ENCODE data around the gene MYO1B.

MYO1B gene

GRCh38 chr2:191247381-191248057, 2.3 kb downstream of the MYO1B start:
- DNase-seq (ENCODE audit: extremely low read depth, low read depth): peak; percentile 81
- TF ChIP-seq CTCF (IDR thresholded peaks at IDR 0.05; ENCODE audit: low read depth, low read length): no peak

GRCh38 chr2:191249156-191249813, 4.1 kb downstream of the MYO1B start:
- no peak for TF ChIP-seq CTCF (IDR thresholded peaks at IDR 0.05; ENCODE audit: low read depth, low read length)

GRCh38 chr2:191250400-191250799, 5.2 kb downstream of the MYO1B start:
- DNase-seq (ENCODE audit: extremely low read depth, low read depth): no peak
- no peak for TF ChIP-seq CTCF (IDR thresholded peaks at IDR 0.05; ENCODE audit: low read depth, low read length)

More at GRCh38 chr2:191249156-191249813, 4.1 kb downstream of the MYO1B start:
- DNase-seq (ENCODE audit: extremely low read depth, low read depth): no peak

- no peak for DNase-seq (ENCODE audit: extremely low read depth, low read depth)
- TF ChIP-seq CTCF (IDR thresholded peaks at IDR 0.05; ENCODE audit: low read depth, low read length): no peak
These were observed 5.8 kb downstream of the MYO1B start for GRCh38 chr2:191250986-191251385.

- no peak for DNase-seq (ENCODE audit: extremely low read depth, low read depth)
- TF ChIP-seq CTCF (IDR thresholded peaks at IDR 0.05; ENCODE audit: low read depth, low read length): no peak
These were observed 7.5 kb downstream of the MYO1B start for GRCh38 chr2:191252699-191253098.

- DNase-seq (ENCODE audit: extremely low read depth, low read depth): no peak
- no peak for TF ChIP-seq CTCF (IDR thresholded peaks at IDR 0.05; ENCODE audit: low read depth, low read length)
These were observed 8.3 kb downstream of the MYO1B start for GRCh38 chr2:191253476-191253875.

- no peak for DNase-seq (ENCODE audit: extremely low read depth, low read depth)
- no peak for TF ChIP-seq CTCF (IDR thresholded peaks at IDR 0.05; ENCODE audit: low read depth, low read length)
These were observed 10.1 kb downstream of the MYO1B start for GRCh38 chr2:191255271-191255670.
